ENCODE data around the gene MISP3.

The MISP3 gene

DNA sequence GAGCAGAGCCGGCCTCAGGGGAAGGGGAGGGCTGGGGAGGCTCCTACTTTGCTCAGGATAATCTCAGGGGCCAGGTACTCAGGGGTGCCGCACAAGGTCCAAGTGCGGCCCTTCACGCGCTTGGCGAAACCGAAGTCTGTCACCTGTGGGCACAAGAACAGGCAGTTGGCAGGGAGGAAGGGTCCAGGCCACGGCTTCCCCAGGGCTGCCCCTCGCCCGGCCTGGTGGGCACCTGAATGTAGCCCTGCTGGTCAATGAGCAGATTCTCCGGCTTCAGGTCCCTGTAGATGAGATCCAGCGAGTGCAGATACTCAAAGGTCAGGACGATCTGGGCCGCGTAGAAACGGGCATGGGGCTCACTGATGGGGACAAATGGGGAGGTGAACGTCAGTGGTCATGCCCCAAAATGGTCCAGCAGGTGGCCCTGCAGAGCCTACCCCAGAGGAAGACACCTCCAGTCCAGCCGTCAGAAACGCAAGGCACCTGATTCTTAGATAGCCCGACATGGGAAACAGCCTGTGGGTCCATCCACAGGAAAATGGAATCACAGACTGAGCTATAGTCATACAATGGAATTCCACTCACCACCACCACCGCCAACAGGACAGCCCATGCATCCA, 25.1 kb downstream of the MISP3 start:
- H3K79me2 ChIP-seq (ENCODE audit: low read length), result no peaks in the 10 kb centered on the region

DNA sequence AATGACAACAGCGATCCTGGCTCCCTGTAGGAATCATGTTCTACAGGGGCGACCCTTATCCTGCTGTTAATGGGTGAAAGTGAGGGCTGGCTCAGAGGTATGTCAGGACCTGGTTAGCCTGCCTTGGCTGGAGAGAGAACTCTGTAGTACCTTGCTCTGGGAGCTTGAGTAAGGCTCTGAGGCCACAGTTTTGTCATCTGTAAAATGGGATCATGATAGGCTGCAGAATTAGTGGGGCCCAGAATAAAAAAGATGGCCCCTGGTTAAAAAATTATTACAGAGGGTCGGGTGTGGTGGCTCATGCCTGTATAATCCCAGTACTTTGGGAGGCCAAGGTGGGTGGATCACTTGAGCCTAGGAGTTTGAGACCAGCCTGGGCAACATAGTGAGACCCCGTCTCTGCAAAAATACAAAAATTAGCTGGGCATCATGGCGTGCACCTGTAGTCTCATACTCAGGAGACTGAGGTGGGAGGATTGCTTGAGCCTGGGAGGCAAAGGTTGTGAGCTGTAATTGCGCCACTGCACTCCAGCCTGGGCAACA, 28.5 kb downstream of the MISP3 start:
- Histone ChIP-seq H3K79me2 (ENCODE audit: low read length) (no peaks in the 10 kb centered on the region), H3K9me3 (ENCODE audit: insufficient read depth, low read length) (no peaks in the 10 kb centered on the region), H3K27ac (ENCODE audit: low read length) (no peak overlapping the region), H2AFZ (ENCODE audit: low read depth, low read length) (no peak overlapping the region), H3K27me3 (ENCODE audit: low read depth, low read length) (no peaks in the 10 kb centered on the region), H3K36me3 (replicated peaks; ENCODE audit: low read depth, low read length) (peaks cover 12% of the 10 kb centered on the region), H3K4me2 (ENCODE audit: low read length) (no peak overlapping the region), H3K9ac (ENCODE audit: low read length) (no peak overlapping the region), H3K4me3 (ENCODE audit: low read length) (no peak overlapping the region), H3K4me1 (ENCODE audit: low read length) (no peaks in the 10 kb centered on the region), H4K20me1 (ENCODE audit: insufficient read depth, low read length) (no peaks in the 10 kb centered on the region)
- TF ChIP-seq, protein P1, sequence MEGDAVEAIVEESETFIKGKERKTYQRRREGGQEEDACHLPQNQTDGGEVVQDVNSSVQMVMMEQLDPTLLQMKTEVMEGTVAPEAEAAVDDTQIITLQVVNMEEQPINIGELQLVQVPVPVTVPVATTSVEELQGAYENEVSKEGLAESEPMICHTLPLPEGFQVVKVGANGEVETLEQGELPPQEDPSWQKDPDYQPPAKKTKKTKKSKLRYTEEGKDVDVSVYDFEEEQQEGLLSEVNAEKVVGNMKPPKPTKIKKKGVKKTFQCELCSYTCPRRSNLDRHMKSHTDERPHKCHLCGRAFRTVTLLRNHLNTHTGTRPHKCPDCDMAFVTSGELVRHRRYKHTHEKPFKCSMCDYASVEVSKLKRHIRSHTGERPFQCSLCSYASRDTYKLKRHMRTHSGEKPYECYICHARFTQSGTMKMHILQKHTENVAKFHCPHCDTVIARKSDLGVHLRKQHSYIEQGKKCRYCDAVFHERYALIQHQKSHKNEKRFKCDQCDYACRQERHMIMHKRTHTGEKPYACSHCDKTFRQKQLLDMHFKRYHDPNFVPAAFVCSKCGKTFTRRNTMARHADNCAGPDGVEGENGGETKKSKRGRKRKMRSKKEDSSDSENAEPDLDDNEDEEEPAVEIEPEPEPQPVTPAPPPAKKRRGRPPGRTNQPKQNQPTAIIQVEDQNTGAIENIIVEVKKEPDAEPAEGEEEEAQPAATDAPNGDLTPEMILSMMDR (IDR thresholded peaks at IDR 0.05; ENCODE audit: low read depth, low read length), result no peak
- no peak for TF ChIP-seq EZH2phosphoT487 (IDR thresholded peaks at IDR 0.05; ENCODE audit: low read depth)

More for the DNA sequence above, 25.1 kb downstream of the MISP3 start:
- no peaks in the 10 kb centered on the region for H3K27me3 ChIP-seq (ENCODE audit: low read depth, low read length)
- H3K4me2 ChIP-seq (ENCODE audit: low read length), result no peak overlapping the region
- H3K4me1 ChIP-seq (ENCODE audit: low read length), result no peaks in the 10 kb centered on the region
- H3K9ac ChIP-seq (ENCODE audit: low read length), result no peak overlapping the region
- TF ChIP-seq EZH2phosphoT487 (IDR thresholded peaks at IDR 0.05; ENCODE audit: low read depth), result no peak
- TF ChIP-seq, protein P1 (IDR thresholded peaks at IDR 0.05; ENCODE audit: low read depth, low read length), result 0 out of 2 replicates have a peak, but pooled peaks have one; percentile 7
- H3K9me3 ChIP-seq (ENCODE audit: insufficient read depth, low read length), result peaks cover 7% of the 10 kb centered on the region; the same call in 1 of the 2 replicates
- no peak overlapping the region for H2AFZ ChIP-seq (ENCODE audit: low read depth, low read length)
- H3K4me3 ChIP-seq (ENCODE audit: low read length), result no peak overlapping the region
- no peak overlapping the region for H3K27ac ChIP-seq (ENCODE audit: low read length)
- H3K36me3 ChIP-seq (replicated peaks; ENCODE audit: low read depth, low read length), result peaks cover 18% of the 10 kb centered on the region
- no peaks in the 10 kb centered on the region for H4K20me1 ChIP-seq (ENCODE audit: insufficient read depth, low read length)

DNA sequence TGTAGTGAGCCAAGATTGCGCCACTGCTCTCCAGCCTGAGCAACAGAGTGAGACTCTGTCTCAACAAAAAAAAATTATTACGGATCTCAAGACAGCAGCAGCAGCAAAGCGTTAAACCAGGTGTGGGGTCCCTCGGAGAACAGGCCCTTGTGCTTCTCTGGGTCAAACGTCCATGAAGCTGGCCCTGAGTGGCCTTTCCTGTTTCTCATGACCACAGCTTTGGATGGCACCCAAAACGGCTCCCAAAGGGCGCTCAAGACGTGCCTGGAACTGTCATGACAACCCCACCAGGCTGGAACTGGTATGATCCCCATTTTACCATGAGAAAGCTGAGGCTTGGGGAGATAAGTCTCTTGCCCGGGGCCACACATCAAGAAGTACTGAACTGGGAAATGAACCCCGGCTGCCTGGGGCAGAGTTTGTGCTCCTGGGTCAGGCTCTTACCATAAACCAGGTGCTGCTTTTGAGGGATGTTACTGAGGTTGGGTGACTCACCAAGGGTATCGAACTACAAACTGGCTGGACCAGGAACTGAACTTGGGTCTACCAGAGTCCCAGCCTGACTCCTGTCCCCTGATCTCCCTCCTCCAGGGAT, 29.6 kb downstream of the MISP3 start:
- Histone ChIP-seq H3K4me2 (ENCODE audit: low read length) (no peak overlapping the region), H4K20me1 (ENCODE audit: insufficient read depth, low read length) (no peaks in the 10 kb centered on the region), H3K79me2 (ENCODE audit: low read length) (no peaks in the 10 kb centered on the region), H2AFZ (ENCODE audit: low read depth, low read length) (no peak overlapping the region), H3K27ac (ENCODE audit: low read length) (no peak overlapping the region), H3K9me3 (ENCODE audit: insufficient read depth, low read length) (no peaks in the 10 kb centered on the region), H3K27me3 (ENCODE audit: low read depth, low read length) (no peaks in the 10 kb centered on the region), H3K4me1 (ENCODE audit: low read length) (no peaks in the 10 kb centered on the region), H3K9ac (ENCODE audit: low read length) (no peak overlapping the region), H3K36me3 (replicated peaks; ENCODE audit: low read depth, low read length) (peaks cover 12% of the 10 kb centered on the region), H3K4me3 (ENCODE audit: low read length) (no peak overlapping the region)
- TF ChIP-seq, protein P1 (IDR thresholded peaks at IDR 0.05; ENCODE audit: low read depth, low read length), result no peak
- no peak for TF ChIP-seq EZH2phosphoT487 (IDR thresholded peaks at IDR 0.05; ENCODE audit: low read depth)

DNA sequence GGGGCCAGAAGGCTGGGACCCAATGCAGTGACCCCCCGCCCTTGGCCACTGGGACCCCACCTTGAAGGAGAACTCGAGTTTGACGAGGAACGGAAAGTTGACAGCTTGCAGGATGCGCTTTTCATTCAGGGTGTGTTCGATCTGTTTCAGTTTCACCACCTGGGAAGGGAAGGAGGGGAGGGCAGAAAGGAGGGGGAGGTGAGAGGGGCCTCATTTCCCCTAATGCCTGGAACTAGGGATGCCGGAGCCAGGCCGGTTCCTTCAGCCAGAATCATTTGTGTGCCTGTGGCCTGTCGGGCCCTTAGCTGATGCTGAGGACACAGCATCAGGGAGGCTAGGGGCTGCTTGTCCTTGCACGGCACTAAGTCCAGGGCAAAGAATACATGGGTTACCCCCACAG, 30.2 kb downstream of the MISP3 start:
- Histone ChIP-seq H3K79me2 (ENCODE audit: low read length) (no peaks in the 10 kb centered on the region), H3K9ac (ENCODE audit: low read length) (no peak overlapping the region), H3K27me3 (ENCODE audit: low read depth, low read length) (no peaks in the 10 kb centered on the region), H3K4me2 (ENCODE audit: low read length) (no peak overlapping the region), H3K4me1 (ENCODE audit: low read length) (no peaks in the 10 kb centered on the region), H4K20me1 (ENCODE audit: insufficient read depth, low read length) (no peaks in the 10 kb centered on the region), H3K9me3 (ENCODE audit: insufficient read depth, low read length) (no peaks in the 10 kb centered on the region), H3K27ac (ENCODE audit: low read length) (no peak overlapping the region), H3K4me3 (ENCODE audit: low read length) (no peak overlapping the region), H3K36me3 (replicated peaks; ENCODE audit: low read depth, low read length) (peaks cover 12% of the 10 kb centered on the region), H2AFZ (ENCODE audit: low read depth, low read length) (no peak overlapping the region)
- no peak for TF ChIP-seq EZH2phosphoT487 (IDR thresholded peaks at IDR 0.05; ENCODE audit: low read depth)

All from OCI-LY3 (cell line).